Tibial nerve (tissue), 4 donors: ENCODE measurements around the gene SLC25A45. TPM values are rescaled to one million over a fixed set of nuclear protein-coding genes. Genes with fewer than 3 reads are reported as not detected.
A peak's percentile ranks its signal among the peaks of the same experiment; 100 is the strongest.

Experiments
- DNase-seq, 2 donors: peaks; one replicate each; pipeline ENCODE4 v3.0.0-alpha.2; 2019; ENCODE audit warnings: low spot score in 2 of 2
- H3K27ac ChIP-seq, 4 donors: fragments of 200-600 bp; sonication (generic) in 3 of 4; one replicate each; pipeline ENCODE4 v1.5.1; 2017 to 2019; ENCODE audit warnings: mild to moderate bottlenecking in 1 of 4
- H3K27me3 ChIP-seq, 2 donors: fragments of 200-600 bp; sonication (generic) in 1 of 2; one replicate each; pipeline versions ENCODE4 v1.5.1 to v1.6.0; 2017 to 2019
- H3K36me3 ChIP-seq, 3 donors: fragments of 200-600 bp; sonication (generic); one replicate each; pipeline ENCODE4 v1.5.1; 2018 to 2019
- H3K4me1 ChIP-seq, 4 donors: fragments of 200-600 bp; sonication (generic) in 3 of 4; one replicate each; pipeline ENCODE4 v1.5.1; 2017 to 2019
- H3K4me3 ChIP-seq, 4 donors: fragments of 200-600 bp; sonication (generic) in 3 of 4; one replicate each; pipeline ENCODE4 v1.5.1; 2017 to 2019; ENCODE audit warnings: mild to moderate bottlenecking in 1 of 4, moderate library complexity in 1 of 4
- H3K9me3 ChIP-seq, 4 donors: fragments of 200-600 bp; sonication (generic) in 3 of 4; one replicate each; pipeline ENCODE4 v1.5.1; 2017 to 2019
- CTCF ChIP-seq, 5 experiments: fragments of 200-600 bp in 3 of 5; fragments of 450-650 bp in 2 of 5; sonication (generic) in 3 of 5; IDR thresholded peaks; one replicate each; pipeline ENCODE4 v1.5.1; 2016 to 2019; ENCODE audit warnings: antibody characterized with exemption in 5 of 5, mild to moderate bottlenecking in 3 of 5, moderate library complexity in 2 of 5
- EP300 ChIP-seq, 2 donors: sonication (generic); formaldehyde crosslinking; IDR thresholded peaks; one replicate each; pipeline ENCODE4 v1.6.1; 2017; ENCODE audit warnings: antibody characterized with exemption in 2 of 2, mild to moderate bottlenecking in 1 of 2
- POLR2A ChIP-seq, 2 donors: fragments of 450-650 bp; IDR thresholded peaks; one replicate each; pipeline ENCODE4 v1.6.1; 2017; ENCODE audit warnings: antibody characterized with exemption in 2 of 2, mild to moderate bottlenecking in 2 of 2, moderate library complexity in 2 of 2
- WGBS, 2 donors: methylation state at CpG; one replicate each; pipeline ENCODE4 v1.1.5; 2018; 5-methylcytosine and 5-hydroxymethylcytosine counted together
- total RNA-seq, 4 donors: library from RNA; depleted of rRNA; stranded (reverse); fragments of >200 nt; gene quantifications; one replicate each; pipeline ENCODE4 v1.1.0, GENCODE V29; 2016

Gene SLC25A45
- total RNA-seq, 4 donors from 2014 or later = 1.8 to 22.5 (median 8.5) TPM

GRCh38 chr11:65352783-65353182 lies 29.7 kb downstream of the SLC25A45 start:
- 65 to 77% methylated on average over 3 of the region's 3 CpGs for WGBS, 2 donors
- Histone ChIP-seq H3K9me3 (no peaks in the 10 kb centered on the region), H3K27ac (no peak overlapping the region), H3K27me3 (peaks cover 0 to 6% of the 10 kb centered on the region in 2 donors), H3K36me3 (peaks cover 0 to 50% (median 23%) of the 10 kb centered on the region in 3 donors), H3K4me3 (no peak overlapping the region), H3K4me1 (peaks cover 0 to 26% (median 9%) of the 10 kb centered on the region in 4 donors)
- DNase-seq = no peak
- TF ChIP-seq CTCF (IDR thresholded peaks at IDR 0.05) = peak in 1 of 5 experiments; percentile 19
- TF ChIP-seq EP300 (IDR thresholded peaks at IDR 0.05) = no peak
- TF ChIP-seq POLR2A (IDR thresholded peaks at IDR 0.05) = no peak

GRCh38 chr11:65351511-65351910 lies 30.9 kb downstream of the SLC25A45 start:
- Histone ChIP-seq H3K4me1 (peaks cover 0 to 26% (median 9%) of the 10 kb centered on the region in 4 donors), H3K4me3 (no peak overlapping the region), H3K36me3 (peaks cover 0 to 62% (median 36%) of the 10 kb centered on the region in 3 donors), H3K27ac (no peak overlapping the region), H3K9me3 (no peaks in the 10 kb centered on the region), H3K27me3 (peaks cover 0 to 5% of the 10 kb centered on the region in 2 donors)
- 81 to 97% methylated on average over 2 of the region's 2 CpGs for WGBS, 2 donors
- TF ChIP-seq CTCF (IDR thresholded peaks at IDR 0.05) = no peak
- no peak for TF ChIP-seq EP300 (IDR thresholded peaks at IDR 0.05)
- TF ChIP-seq POLR2A (IDR thresholded peaks at IDR 0.05) = no peak
- no peak for DNase-seq

- Histone ChIP-seq H3K27me3 (no peaks in the 10 kb centered on the region), H3K4me3 (no peak overlapping the region), H3K27ac (no peak overlapping the region), H3K4me1 (peaks cover 0 to 15% (median 0%) of the 10 kb centered on the region in 4 donors), H3K9me3 (no peaks in the 10 kb centered on the region), H3K36me3 (peaks cover 0 to 83% (median 67%) of the 10 kb centered on the region in 3 donors)
- 91 to 93% methylated on average over 3 of the region's 3 CpGs for WGBS, 2 donors
- no peak for TF ChIP-seq POLR2A (IDR thresholded peaks at IDR 0.05)
- no peak for DNase-seq
Measured at GRCh38 chr11:65341856-65342255, 40.6 kb downstream of the SLC25A45 start.

GRCh38 chr11:65340226-65340625 lies 42.2 kb downstream of the SLC25A45 start:
- WGBS, 2 donors = 78 to 83% methylated on average over 11 of the region's 11 CpGs

GRCh38 chr11:65338676-65339075 lies 43.8 kb downstream of the SLC25A45 start:
- Histone ChIP-seq H3K27me3 (no peaks in the 10 kb centered on the region), H3K36me3 (peaks cover 0 to 56% (median 37%) of the 10 kb centered on the region in 3 donors), H3K4me1 (peaks cover 2 to 35% (median 16%) of the 10 kb centered on the region in 4 donors), H3K4me3 (no peak overlapping the region), H3K27ac (no peak overlapping the region), H3K9me3 (no peaks in the 10 kb centered on the region)
- WGBS, 2 donors = 80 to 84% methylated on average over 7 of the region's 7 CpGs
- TF ChIP-seq CTCF (IDR thresholded peaks at IDR 0.05) = no peak
- no peak for TF ChIP-seq EP300 (IDR thresholded peaks at IDR 0.05)
- no peak for TF ChIP-seq POLR2A (IDR thresholded peaks at IDR 0.05)
- no peak for DNase-seq

More at GRCh38 chr11:65340226-65340625, 42.2 kb downstream of the SLC25A45 start:
- Histone ChIP-seq H3K27me3 (no peaks in the 10 kb centered on the region), H3K9me3 (no peaks in the 10 kb centered on the region), H3K4me1 (peaks cover 0 to 26% (median 7%) of the 10 kb centered on the region in 4 donors), H3K4me3 (no peak overlapping the region), H3K27ac (no peak overlapping the region), H3K36me3 (peaks cover 0 to 72% (median 51%) of the 10 kb centered on the region in 3 donors)
- DNase-seq = no peak
- TF ChIP-seq POLR2A (IDR thresholded peaks at IDR 0.05) = no peak
- no peak for TF ChIP-seq CTCF (IDR thresholded peaks at IDR 0.05)
- TF ChIP-seq EP300 (IDR thresholded peaks at IDR 0.05) = no peak
